ENCODE measurements around the gene PPEF1. TPM values are rescaled to one million over a fixed set of nuclear protein-coding genes. Genes with fewer than 3 reads are reported as not detected.

Gene PPEF1
- total and polyA plus RNA-seq, 2 of the 8 experiments (the other 6 are each of a cell fraction or from before 2014, with no cell fraction given) = 0.08 to 0.30 TPM

- no peak for TF ChIP-seq CHD7 (IDR thresholded peaks at IDR 0.05; ENCODE audit: insufficient replicate concordance, low read length)
- no peak for TF ChIP-seq TEAD4 (IDR thresholded peaks at IDR 0.05; ENCODE audit: low read depth, low read length)
- no peak for TF ChIP-seq HDAC2 (IDR thresholded peaks at IDR 0.05; ENCODE audit: borderline replicate concordance in 1 of 2, low read depth in 2 of 2, low read length in 2 of 2)
- TF ChIP-seq BACH1 (IDR thresholded peaks at IDR 0.05; ENCODE audit: low read length) = no peak
These were observed 25.8 kb downstream of the PPEF1 start (continued) for GRCh38 chrX:18733287-18733686.

All from H1 (cell line).